GM21447 (cell line): ENCODE measurements around the gene HEYL.

Experiments used
- ATAC-seq: cut with Tn5 transposase; IDR thresholded peaks from one replicate; pipeline ENCODE4 v1.9.1; 2021; ENCODE audit not compliant: unreplicated experiment

HEYL gene

DNA sequence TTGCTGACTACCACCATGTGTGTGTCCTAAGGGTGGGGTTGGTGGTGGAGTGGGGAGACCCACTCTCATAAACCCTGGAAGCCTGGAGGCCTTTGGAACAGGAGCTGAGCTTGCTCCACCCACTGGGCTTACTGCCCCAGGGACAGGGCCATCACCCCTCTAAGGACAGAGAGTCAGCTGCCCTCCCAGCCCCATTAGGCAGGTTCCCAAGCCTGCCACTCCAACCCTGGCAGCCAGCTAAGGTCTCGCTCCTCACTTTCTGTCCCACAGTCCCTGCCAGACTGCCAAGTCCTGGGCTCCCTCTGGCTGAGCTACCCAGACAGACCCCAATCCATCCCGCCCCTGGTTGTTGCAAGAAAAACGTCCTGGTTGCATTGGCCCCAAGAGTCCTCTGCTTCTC, 28.7 kb upstream of the HEYL start:
- ATAC-seq: no peak

DNA sequence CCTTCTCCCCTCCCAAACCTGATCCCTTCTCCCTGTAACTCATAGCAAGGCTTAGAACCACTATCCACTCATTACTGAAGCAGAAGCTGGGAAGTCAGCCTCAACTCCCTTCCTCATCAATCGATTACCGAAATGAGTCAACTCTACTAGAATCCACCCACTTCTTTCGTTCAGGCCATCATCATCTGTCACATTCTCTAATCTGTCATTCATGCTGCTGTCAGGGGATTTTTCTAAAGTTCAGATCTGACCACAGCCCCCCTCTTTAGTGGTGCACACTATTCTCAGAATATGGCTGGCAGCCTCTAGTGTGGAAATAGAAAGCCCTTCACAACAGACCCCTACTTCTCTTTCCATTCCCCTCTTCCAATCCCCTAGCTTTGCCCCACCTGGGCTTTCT, 27.3 kb upstream of the HEYL start:
- peak; percentile 89 for ATAC-seq

DNA sequence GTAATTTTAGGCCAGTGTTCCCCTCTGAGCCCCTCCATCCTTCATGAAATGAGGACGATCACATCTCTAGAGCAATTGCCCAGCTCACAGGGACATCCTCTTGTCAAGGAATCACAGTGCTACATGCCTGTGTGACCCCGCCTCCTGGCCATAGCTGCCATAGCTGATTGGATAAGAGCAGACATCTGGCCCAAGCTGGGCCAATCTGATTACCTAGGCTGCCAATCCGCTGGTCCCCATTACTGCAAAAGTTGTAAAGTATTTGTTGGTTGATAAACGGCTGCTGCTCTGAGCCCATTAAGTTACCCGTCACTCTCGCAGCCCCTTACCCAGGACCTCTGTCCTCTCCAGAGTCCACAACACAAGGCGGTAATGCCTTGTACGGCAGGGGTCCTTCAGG, 24.1 kb upstream of the HEYL start:
- no peak for ATAC-seq

DNA sequence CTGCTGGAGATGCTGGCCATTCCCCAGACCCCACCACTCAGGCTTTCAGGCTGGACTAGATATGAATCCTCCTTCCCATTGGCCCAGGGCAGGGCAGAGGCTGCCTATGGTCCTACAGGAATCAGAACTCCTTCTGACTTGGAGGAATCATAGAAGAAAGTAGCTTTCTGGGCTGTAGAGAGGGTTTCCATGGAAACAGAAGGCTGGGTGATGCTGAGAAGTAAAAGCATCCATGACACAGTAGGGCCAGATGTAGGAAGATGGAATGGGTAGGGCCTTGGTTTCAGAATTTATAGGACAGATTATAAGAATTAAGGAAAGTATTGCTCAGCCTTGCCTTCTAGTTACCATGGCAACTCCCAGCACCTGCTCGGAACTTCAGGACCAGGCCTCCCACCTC, 23.4 kb upstream of the HEYL start:
- no peak for ATAC-seq

DNA sequence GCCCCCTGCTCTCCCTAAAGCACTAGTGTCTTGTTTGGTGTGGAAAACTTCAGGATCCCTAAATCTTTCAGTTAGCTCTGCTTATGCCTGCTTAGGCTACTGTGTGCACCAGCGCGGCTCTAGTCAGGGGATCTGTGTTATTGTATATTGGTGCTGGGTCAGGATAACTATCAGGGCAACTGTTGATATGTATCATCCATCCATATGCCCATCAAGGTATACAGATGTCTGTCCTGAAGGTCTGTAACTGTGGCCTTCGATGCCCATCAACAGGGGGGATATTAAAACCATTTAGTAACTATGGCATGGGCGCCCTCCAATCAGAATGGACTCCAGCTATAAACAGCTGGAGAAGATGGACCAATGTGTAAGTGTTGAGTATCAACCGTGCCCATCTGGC, 20.1 kb upstream of the HEYL start:
- no peak for ATAC-seq

DNA sequence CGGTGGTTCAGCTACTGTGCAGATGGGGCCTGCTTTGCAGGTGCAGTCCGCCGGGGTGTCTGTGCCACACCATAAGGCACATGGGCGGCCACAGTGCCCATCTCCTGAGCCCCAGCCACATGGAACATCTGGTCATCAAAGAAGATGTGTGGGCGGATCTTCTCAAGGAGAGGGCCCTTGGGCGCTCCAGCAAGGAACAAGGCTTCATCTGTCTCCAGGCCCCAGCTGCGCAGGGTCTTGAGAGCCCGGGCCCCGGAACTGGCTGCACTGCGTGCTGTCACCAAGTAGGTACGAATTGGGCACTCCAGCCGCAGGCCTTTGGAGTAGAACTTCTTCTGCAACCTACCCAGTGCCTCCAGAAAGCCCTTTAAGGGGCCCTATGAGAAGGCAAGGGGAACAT, 19.7 kb upstream of the HEYL start:
- ATAC-seq: no peak

DNA sequence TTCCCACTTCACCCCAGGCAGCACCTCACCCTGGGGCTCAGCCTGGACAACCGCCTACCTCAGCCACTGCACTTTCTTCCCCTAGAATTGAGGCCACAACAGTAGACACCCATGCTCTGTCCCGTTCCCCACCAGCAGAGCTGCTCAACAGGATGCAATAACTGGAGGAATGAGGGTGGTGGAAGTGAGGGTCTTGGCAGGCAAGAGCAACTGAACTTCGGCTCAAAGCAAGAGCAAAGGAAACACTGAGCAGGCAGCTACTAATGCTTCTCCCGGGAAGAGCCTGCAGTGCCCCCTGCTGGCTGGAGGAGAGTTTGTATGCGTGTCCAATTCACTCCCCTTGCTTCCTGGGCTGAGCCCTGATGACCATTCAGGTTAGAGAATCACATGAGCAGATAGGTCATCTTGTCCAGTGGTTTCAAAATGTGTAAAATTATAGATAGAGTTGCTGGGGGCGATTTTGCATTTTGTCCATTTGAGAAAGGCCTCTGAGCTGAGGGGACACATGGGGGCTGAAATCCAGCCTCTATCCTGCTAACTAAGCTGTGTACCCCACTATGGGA, 18.6 kb upstream of the HEYL start:
- no peak for ATAC-seq

DNA sequence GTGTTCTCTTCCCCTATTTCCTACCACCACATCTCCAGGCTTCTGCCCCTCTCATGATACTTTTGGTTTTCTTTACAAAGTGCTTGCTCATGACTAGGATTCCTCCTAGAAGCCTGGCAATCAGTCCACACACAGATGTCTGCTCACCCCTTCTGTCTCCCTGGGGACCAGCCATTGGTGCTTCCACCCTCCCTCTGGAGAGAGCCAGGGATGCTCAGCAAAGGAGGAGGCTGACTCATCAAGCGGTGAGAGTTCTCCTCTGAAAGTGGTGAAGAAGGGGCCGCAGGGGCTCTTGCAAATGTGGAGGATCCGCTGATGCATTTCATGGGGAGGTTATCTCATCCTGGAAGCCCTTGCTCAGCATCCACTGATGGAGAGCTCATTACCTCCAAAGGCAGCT, 18.0 kb upstream of the HEYL start:
- no peak for ATAC-seq

DNA sequence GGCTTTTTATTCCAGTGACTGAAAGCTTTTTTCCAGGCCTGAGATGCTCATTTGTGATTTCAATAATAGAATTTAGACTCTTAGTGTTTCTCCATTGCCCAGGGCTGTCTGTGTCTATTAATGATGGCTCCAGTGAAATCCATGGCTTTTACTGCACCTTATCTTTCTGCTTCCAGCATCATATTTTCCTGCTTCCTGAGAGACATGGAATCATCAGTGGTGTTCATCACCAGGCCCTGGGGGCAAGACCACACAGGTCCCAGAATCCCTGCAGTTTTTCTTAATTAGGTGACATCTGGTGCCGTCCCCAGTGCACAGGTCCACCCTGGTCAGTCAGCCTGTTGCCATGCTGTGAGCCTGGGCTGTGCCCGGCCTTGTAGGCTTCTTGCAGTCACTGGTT, 16.9 kb upstream of the HEYL start:
- no peak for ATAC-seq

DNA sequence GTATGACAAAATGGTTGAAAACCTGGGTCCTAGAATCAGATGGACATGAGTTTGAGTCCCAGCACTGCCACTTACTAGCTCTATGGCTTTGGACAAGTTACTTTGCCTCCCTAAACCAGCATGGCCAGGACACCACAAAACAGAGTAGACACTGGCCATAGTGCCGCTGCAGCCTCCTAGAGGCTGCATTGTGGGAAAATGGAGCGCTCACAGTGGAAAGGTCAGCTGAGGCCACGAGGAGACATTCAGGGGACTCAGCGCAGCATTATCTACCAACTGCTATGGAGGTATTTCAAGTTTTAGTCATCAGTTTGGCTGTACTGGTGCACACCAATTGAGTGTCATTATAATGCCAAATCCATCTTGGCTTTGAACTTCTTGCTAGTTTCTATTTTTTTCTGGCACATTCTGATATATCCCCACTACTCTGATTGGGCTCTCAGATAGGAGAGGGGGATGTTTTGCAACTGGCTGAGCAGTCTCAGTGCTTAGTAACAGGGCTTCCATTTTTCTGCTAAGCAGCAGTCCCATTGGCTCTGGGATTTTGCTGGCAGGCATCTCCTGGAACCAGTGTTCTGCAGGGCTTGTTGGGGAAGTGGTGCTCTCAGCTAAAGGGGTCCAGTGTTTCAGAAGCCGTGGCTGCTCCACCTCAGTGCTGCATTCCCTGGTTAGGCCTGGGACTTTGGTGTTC, 16.3 kb upstream of the HEYL start:
- ATAC-seq: no peak

DNA sequence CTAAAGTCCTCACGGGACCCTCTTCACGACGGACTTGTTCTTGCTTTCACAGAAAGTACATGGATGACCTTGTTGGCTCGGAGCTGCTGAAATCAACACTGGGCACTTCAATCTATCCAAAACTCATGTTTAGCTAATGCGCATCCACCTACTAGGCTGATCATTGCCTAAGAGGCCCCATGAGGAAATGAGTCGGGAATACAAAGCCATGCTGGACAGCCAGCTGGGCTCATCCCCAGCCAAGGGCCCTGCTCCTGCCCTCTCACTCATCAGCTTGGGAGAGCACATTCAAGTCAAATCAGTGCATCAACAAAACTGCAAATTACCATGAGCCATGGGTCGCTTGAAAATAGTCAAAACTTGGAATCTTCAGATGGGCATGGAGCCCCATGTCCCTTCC, 14.8 kb upstream of the HEYL start:
- ATAC-seq: no peak

DNA sequence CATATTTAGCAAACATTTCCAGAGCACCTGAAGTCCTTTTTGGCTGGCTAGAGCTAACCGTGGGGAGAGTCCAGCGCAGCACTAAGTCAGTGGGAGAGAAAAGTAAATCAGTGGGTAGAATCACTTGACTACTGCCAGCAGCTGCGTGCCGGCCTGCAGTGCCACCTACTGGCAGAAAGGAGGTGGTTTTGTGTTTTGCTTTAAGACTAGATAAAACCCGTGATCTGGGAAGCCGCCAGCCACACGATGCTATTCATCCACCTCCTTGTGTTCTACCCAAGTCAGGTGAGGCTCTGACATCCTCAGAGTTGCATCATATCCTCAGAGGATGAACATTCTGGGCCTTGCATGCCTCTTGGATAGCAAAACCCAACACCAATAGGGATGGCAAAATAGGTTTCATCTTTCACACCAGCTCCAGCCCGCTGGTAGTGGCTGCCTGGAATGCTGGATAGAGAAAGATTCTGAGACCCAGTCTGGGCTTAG, 14.1 kb upstream of the HEYL start:
- ATAC-seq: peak; percentile 69

DNA sequence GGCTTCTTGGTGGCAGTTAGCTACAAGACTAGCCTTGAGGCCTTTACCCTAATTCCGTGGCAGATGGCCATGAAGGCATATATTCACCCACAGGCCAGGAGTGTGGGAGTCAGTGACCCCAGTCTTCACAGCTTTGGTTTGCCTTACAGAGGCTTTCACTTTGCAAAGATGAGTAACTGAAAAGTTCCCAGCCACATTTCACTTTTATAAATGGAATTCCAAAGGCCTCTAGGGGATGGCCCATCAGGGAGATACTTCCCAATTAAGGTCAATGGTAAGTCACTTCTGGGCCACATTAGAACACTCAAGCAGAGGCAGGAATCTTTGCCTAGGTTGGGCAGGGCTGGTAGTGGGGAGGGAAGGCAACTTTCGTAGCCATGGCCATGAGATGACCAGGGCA, 13.1 kb upstream of the HEYL start:
- ATAC-seq: no peak

DNA sequence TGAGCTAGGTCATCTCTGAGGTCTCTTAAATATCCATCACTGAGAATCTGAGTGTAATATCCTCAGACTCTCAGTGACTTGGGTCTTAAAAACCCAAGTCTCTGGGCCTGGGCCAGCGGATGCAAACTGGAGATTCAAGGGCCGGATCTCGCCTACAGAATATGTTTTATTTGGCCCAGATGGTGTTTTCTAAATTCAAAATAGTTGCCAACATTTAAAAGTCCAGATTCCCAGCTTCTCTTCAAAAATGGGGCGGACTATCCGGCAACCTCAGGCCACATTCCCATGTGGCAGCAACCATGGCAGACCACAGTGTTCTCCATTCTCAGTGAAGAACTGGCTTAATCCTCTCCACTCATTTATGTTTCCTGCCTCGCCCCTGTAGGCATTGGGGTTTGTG, 12.7 kb upstream of the HEYL start:
- ATAC-seq: no peak

DNA sequence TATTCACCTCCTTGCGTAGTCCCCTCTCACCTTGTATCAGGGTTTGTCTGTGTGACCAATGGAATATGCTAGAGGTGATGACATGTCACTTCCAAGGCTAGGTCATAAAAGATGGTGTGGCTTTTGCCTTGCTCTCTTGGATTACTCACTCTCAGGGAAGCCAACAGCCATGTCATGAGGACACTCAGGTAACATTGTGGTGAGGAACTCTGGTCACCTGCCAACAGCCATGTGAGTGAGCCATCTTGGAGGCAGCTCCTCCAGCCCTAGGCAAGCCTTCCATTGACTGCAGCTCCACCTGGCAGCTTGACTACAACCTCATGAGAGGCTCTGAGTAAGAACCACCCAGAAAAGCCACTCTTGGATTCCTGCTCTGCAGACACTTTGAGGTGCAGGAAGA, 11.0 kb upstream of the HEYL start:
- ATAC-seq: no peak

DNA sequence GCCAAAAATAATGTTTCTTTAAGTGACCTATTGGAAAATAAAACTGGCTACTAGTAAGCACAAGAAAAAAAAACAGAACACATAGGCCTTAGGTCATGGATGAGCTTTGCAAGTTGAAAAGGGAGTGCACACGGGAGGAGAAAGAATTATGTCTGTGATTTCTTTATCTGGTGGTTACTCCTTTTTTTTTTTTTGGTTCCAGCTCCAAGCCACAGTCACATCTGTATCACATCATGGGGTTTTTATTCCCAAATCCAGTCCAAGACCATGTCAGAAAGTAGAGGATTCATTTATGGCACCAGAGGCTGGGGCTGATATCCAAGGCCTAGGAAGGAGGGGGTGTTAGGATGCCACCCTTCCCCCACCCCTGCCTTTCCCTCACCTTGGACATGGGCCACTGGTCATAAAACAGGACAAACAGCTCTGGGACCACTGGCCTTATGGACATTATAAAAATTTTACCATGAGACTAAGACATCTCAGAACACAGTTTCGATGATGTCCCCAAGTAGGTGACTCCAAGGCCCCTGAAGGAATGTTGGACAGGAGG, 10.3 kb upstream of the HEYL start:
- ATAC-seq: no peak

DNA sequence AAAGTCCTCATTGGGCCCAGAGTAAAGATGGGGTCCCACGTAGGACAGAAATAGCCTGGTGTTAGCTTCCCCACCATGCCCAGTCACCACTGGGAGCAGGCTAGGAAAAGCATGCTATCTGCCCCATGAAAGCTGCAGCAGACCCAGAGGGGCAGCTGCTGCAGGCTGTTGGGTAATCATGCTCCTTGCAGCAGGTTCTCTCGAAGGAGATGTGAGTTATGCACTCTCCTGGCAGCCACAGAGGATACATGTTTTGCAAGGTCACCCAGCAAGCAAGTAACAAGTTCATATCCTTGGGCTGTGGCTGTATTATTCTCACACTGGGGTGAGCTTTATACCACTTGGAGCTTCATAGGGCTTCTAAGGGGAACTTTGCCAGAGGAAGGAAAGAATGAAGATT, 9.1 kb upstream of the HEYL start:
- no peak for ATAC-seq

DNA sequence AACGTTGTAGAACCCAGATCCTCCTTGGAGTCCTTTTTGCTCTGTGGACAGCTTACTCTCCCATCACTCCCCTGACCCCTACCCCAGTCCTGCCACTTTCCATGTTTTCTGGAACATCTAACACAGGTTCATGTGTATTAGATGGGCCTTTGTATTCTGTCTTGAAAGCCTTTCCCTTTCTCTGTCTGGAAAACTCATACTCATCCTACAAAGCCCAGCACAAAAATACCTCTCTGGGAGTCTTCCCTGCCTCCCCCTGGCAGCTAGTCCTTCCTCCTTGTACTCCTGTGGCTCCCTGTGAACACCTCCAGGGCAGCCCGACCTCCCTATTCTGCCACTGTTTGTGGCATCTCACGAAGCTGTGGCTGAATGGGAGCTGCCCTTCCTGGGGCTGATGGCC, 7.8 kb upstream of the HEYL start:
- ATAC-seq: no peak

DNA sequence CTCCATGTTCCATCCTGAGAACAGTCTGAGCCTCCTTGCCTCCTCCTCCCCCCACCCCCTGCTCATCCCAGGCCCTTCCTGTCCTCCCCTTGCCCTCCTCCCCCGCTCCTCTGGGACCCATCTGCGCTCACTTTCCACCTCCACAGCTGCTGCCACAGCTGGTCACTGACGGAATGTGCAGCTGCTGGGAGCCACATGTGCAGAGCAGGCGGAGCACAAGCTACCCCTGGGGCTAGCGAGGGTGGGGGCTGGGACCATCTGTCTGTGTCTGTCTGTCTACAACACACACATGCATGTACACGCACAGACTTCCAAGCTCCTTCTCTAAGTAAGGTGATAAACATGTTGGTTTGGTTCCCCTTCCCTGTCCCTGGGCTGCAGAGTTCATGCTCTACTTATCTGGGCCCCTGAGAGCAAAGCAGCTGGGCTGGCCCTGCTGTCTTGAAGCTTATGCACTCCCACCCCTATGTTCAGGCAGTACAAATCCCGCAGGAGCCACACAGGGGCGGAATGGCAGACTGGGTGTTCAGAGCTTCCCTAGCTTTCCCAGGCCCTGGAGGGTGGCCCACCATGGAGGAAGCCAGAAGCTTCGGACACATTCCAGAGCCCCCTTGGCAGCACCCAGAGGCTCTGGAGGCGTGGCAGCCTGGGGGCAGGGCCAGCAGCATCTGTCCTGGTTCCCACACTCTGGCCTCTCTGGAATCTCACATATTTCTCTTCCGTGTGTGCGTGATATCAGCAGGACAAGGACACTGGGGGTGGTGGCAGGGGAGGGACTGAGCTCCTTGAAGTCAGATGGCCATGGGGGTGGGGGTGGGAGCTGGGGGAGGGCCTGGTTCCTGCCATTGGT, 7.0 kb upstream of the HEYL start:
- ATAC-seq: no peak

DNA sequence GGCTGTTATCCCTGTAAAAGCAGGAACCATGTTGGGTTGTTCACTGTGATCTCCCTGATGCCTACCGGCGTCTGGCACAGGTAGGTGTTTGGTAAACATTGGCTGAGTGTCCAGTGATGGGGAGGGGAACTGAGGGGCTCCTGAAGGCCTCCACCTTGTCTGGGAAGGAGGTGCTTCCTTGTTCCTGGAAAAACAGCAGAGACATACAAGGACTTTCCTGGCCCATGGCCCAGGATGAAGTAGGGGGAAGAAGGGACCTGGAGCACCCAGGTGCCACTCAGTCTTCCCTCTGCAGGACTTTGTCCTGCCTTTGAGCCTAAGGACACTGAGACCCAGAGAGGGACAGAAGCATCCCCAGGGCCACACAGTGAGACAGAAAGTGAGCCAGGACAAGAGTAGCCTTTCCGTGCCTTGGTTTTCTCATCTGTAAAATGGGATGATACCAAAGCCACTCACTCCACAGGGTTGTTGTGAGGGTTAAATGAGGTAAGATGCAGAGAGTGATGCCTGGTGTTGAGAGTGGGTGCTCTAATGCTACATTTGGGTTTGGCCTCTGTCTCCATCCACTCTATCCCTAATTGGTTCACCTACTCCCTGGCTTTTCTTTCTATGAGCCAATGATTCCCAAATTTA, 6.1 kb upstream of the HEYL start:
- ATAC-seq: no peak

DNA sequence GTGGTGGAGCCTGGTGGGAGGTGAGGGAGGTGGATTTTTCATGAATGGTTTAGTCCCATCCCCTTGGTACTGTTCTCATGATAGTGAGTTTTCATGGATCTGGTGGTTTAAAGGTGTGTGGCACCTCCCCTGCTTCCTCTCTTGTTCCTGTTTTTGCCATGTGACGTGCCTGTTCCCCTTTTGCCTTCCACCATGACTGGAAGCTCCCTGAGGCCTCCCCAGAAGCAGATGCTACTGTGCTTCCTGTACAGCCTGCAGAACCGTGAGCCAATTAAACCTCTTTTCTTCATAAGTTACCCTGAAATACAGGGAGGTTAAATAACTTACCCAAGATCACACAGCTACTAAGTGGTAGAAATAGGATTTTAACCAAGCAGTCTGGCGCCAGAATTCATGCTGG, 4.3 kb upstream of the HEYL start:
- ATAC-seq: no peak

DNA sequence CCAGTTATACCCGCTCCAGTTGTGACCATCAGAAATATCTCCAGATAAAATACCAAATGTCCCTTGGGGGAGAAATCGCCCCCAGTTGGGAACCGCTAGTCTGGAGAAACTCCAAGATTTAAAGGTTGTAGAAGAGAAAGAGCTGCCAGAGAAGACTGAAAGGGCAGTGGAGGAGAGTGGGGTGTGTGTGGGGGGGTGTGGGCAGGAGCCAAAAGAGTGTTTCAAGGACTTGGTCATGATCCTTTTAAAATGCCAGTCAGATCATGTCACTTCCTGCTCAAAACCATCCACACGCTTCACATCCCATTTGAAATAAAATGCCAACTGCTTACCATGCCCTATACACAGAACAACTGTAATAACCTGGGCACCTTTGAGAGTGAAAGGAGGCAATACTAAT, 3.4 kb upstream of the HEYL start:
- no peak for ATAC-seq
